Left renal pelvis (tissue), 4 donors: ENCODE measurements around the gene GRAP2. TPM values are rescaled to one million over a fixed set of nuclear protein-coding genes. Genes with fewer than 3 reads are reported as not detected.

Experiments
- DNase-seq, 4 donors: peaks; one replicate each; pipeline ENCODE4 v3.0.0-alpha.2; 2013; ENCODE audit warnings: low read depth in 4 of 4, low spot score in 3 of 4
- polyA plus RNA-seq, 4 donors: library from polyadenylated mRNA; unstranded; fragments of 120-200 nt; gene quantifications; one replicate each; pipeline ENCODE4 v1.2.1, GENCODE V29; 2013; ENCODE audit not compliant: insufficient read length in 4 of 4

The GRAP2 gene
- polyA plus RNA-seq, 4 donors: 0.43 to 1.1 (median 0.62) TPM

GRCh38 chr22:39923696-39924095, 22.8 kb downstream of the GRAP2 start:
- no peak for DNase-seq

- DNase-seq: no peak
Measured at GRCh38 chr22:39924286-39924685, 23.4 kb downstream of the GRAP2 start.

- DNase-seq: no peak
Measured at GRCh38 chr22:39925273-39925672, 24.4 kb downstream of the GRAP2 start.

GRCh38 chr22:39925909-39926679, 25.2 kb downstream of the GRAP2 start:
- DNase-seq: no peak

- DNase-seq: no peak
Measured at GRCh38 chr22:39926753-39927152, 25.9 kb downstream of the GRAP2 start.

- no peak for DNase-seq
Measured at GRCh38 chr22:39927544-39927943, 26.7 kb downstream of the GRAP2 start.

GRCh38 chr22:39928536-39929520, 27.9 kb downstream of the GRAP2 start:
- DNase-seq: no peak

- DNase-seq: no peak
Measured at GRCh38 chr22:39931251-39931650, 30.4 kb downstream of the GRAP2 start.

- no peak for DNase-seq
Measured at GRCh38 chr22:39932166-39932565, 31.3 kb downstream of the GRAP2 start.

GRCh38 chr22:39932918-39933649, 32.2 kb downstream of the GRAP2 start:
- DNase-seq: no peak

- no peak for DNase-seq
Measured at GRCh38 chr22:39933741-39934140, 32.9 kb downstream of the GRAP2 start.

- DNase-seq: no peak
Measured at GRCh38 chr22:39935116-39935515, 34.2 kb downstream of the GRAP2 start.

GRCh38 chr22:39935612-39936011, 34.7 kb downstream of the GRAP2 start:
- DNase-seq: no peak

GRCh38 chr22:39936523-39937145, 35.8 kb downstream of the GRAP2 start:
- DNase-seq: no peak

GRCh38 chr22:39937906-39938305, 37.0 kb downstream of the GRAP2 start:
- DNase-seq: no peak

GRCh38 chr22:39938509-39939111, 37.7 kb downstream of the GRAP2 start:
- no peak for DNase-seq

GRCh38 chr22:39939830-39940229, 38.9 kb downstream of the GRAP2 start:
- no peak for DNase-seq

GRCh38 chr22:39940757-39941305, 39.9 kb downstream of the GRAP2 start:
- no peak for DNase-seq

GRCh38 chr22:39941601-39942000, 40.7 kb downstream of the GRAP2 start:
- no peak for DNase-seq
